GM21529 (cell line): ENCODE results near the gene PCDHA7.
"Not testable (repeated sequence)": the region's sequence is repeated elsewhere in the genome, so short reads cannot be mapped to it uniquely, and the experiment has no call there.

Experiments
- ATAC-seq: cut with Tn5 transposase; IDR thresholded peaks from one replicate; pipeline ENCODE4 v1.9.1; 2021; ENCODE audit not compliant: unreplicated experiment

The PCDHA7 gene

DNA sequence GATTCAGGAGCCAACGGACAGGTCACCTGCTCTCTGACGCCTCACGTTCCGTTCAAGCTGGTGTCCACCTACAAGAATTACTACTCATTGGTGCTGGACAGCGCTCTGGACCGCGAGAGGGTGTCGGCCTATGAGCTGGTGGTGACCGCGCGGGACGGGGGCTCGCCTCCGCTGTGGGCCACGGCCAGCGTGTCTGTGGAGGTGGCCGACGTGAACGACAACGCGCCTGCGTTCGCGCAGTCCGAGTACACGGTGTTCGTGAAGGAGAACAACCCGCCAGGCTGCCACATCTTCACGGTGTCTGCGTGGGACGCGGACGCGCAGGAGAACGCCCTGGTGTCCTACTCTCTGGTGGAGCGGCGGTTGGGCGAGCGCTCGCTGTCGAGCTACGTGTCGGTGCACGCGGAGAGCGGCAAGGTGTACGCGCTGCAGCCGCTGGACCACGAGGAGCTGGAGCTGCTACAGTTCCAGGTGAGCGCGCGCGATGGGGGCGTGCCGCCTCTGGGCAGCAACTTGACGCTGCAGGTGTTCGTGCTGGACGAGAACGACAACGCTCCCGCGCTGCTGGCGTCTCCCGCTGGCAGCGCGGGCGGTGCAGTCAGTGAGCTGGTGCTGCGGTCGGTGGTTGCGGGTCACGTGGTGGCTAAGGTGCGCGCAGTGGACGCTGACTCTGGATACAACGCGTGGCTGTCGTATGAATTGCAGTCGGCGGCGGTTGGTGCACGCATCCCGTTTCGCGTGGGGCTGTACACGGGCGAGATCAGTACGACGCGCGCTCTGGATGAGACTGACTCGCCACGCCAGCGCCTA is 23.3 kb downstream of the PCDHA7 start:
- no peak for ATAC-seq

DNA sequence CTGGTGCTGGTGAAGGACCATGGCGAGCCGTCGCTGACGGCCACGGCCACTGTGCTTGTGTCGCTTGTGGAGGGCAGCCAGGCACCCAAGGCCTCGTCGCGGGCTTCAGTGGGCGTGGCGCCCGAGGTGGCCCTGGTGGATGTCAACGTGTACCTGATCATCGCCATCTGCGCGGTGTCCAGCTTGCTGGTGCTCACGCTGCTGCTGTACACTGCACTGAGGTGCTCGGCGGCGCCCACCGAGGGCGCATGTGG is 23.8 kb downstream of the PCDHA7 start:
- ATAC-seq: no peak

DNA sequence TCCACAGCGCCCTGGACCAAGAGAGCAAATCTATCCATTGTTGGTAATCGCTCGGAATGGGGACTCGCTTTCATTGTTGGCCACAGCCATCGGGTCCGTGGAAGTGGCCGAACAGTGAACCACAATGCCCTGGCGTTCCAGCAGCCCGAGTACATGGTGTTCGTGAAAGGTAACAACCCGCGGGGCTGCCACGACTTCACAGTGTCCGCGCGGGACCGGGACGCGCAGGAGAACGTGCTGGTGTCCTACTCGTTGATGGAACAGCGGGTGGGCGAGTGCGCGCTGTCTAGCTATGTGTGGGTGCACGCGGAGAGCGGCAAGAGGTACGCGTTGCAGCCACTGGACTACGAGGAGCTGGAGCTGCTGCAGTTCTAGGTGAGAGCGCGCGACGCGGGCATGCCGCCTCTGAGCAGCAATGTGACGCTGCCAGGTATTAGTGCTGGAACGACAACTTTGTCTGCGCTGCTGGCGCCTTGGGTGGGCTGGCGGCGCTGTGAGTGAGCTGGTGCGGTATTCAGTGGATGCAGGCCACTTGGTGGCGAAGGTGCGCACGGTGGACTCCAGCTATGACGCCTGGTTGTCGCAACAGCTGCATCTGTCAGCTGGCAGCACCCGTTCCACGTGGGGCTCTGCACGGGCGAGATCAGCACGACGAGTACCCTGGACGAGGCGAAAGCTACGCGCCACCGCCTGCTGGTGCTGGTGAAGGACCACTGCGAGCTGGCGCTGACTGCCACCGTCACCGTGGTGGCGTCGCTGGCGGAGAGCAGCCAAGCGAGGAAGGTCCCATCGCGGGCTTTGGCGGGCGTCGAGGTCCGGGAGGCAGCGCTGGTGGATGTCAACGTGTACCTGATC is 28.6 kb downstream of the PCDHA7 start:
- no peak for ATAC-seq

DNA sequence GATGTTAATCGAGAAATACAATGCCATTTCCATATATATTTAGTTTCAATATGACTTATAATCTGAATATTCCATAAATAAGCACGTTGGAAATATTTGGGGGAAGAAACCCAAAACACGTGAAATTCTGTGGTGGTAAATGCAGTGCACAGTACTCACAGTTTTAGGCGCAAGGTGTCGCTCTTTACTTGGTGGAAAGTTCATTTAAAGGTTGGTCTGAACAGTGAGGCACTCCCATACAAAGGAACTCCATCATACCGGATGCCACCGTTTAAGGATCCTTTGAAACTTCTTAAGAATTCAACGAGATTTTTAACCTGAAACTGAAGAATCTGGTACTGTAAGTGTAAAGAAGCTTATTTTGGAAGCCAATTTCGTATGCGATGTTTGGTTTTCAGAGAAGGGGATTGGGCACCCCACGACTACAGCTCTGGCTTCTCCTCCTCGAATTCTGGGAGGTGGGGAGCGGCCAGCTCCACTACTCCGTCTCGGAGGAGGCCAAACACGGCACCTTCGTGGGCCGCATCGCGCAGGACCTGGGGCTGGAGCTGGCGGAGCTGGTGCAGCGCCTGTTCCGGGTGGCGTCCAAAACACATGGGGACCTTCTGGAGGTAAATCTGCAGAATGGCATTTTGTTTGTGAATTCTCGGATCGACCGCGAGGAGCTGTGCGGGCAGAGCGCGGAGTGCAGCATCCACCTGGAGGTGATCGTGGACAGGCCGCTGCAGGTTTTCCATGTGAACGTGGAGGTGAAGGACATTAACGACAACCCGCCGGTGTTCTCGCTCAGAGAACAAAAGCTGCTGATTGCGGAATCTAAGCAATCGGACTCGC is 34.9 kb downstream of the PCDHA7 start, which contains the start of gene PCDHA11:
Gene PCDHA11, plus strand, starts transcription at position 237 of the 834 bp plus-strand sequence. Its CDS starts 147 bp downstream, at position 384.
- no peak for ATAC-seq

DNA sequence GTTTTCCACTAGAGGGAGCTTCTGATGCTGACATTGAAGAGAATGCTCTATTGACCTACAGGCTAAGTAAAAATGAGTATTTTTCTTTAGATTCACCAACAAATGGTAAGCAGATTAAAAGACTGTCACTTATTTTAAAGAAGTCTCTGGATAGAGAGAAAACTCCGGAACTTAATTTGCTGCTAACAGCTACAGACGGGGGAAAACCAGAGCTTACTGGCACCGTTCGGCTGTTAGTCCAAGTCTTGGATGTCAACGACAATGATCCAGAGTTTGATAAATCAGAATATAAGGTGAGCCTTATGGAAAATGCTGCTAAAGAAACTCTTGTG is 35.5 kb downstream of the PCDHA7 start:
- ATAC-seq: no peak

- no peak for ATAC-seq
Measured at GRCh38 chr5:140870221-140871201, 36.4 kb downstream of the PCDHA7 start.

- ATAC-seq: no peak
Measured at GRCh38 chr5:140875085-140876065, 41.3 kb downstream of the PCDHA7 start, which contains the start of gene PCDHA12. Gene PCDHA12, plus strand, starts transcription at chr5:140875308. Its CDS starts 165 bp downstream, at chr5:140875473.

- ATAC-seq: not testable (repeated sequence)
Measured at GRCh38 chr5:140876541-140877261, 42.6 kb downstream of the PCDHA7 start.

DNA sequence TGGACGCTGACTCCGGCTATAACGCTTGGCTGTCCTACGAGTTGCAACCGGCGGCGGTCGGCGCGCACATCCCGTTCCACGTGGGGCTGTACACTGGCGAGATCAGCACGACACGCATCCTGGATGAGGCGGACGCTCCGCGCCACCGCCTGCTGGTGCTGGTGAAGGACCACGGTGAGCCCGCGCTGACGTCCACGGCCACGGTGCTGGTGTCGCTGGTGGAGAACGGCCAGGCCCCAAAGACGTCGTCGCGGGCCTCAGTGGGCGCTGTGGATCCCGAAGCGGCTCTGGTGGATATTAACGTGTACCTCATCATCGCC is 43.2 kb downstream of the PCDHA7 start:
- no peak for ATAC-seq

- ATAC-seq: no peak
Measured at GRCh38 chr5:140881889-140882590, 48.0 kb downstream of the PCDHA7 start, which contains the start of gene PCDHA13. Gene PCDHA13, plus strand, starts transcription at chr5:140882124. Its CDS starts 145 bp downstream, at chr5:140882269.

- no peak for ATAC-seq
Measured at GRCh38 chr5:140882591-140882899, 48.5 kb downstream of the PCDHA7 start.

- ATAC-seq: no peak
Measured at GRCh38 chr5:140883373-140883772, 49.3 kb downstream of the PCDHA7 start.

DNA sequence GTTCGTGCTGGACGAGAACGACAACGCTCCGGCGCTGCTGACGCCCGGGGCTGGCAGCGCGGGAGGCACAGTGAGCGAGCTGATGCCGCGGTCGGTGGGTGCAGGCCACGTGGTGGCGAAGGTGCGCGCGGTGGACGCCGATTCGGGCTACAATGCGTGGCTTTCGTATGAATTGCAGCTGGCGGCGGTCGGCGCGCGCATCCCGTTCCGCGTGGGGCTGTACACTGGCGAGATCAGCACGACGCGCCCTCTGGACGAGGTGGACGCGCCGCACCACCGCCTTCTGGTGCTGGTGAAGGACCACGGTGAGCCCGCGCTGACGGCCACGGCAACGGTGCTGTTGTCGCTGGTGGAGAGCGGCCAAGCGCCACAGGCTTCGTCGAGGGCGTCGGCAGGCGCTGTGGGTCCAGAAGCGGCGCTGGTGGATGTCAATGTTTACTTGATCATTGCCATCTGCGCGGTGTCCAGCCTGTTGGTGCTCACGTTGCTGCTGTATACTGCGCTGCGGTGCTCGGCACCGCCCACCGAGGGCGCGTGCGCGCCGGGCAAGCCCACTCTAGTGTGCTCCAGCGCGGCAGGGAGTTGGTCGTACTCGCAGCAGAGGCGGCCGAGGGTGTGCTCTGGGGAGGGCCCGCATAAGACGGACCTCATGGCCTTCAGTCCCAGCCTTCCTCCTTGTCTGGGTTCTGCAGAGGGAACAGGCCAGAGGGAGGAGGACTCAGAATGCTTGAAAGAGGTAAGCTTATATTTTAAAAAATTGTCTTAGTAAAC is 50.0 kb downstream of the PCDHA7 start:
- ATAC-seq: no peak
